Measurements from ENCODE around the gene ZNF638.

ZNF638 gene

DNA sequence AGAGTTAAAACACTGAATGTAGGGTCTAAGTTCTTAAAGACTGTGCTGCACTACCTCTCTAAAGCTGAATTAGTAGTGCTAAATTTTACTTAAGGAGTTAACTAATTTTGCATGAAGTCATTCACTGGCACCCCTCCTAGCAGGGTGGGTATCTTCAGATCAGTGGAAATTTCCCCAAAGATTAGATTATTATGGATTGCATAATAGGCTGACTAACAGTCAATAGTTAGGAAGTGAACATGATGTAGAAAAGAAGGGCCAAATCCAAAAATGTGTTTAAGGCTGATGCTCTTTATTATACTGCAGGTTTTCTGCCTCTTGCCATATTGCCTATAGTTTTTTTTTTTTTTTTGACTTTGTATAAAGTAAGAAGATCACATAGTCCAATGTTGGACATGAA, 5.2 kb downstream of the ZNF638 start:
- DNase-seq (ENCODE audit: low read depth, low spot score): no peak

DNA sequence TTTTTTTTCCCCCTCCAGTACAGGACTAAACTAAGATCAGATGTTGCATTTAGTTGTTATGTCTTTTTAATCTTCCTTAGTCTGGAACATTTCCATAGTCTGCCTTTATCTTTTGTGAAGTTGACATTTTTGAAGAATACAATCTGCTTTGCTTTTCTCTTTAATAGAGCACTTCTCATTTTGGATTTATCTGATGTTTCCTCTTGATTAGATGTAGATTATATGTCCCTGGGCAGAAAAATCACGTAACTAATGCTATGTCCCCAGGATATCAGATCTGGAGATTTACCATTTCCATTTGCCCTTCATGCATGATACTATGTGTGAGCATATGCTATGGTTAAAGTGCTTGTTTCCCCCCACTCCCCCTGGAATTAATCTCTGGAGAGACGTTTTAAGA, 6.2 kb downstream of the ZNF638 start:
- no peak for DNase-seq (ENCODE audit: low read depth, low spot score)

DNA sequence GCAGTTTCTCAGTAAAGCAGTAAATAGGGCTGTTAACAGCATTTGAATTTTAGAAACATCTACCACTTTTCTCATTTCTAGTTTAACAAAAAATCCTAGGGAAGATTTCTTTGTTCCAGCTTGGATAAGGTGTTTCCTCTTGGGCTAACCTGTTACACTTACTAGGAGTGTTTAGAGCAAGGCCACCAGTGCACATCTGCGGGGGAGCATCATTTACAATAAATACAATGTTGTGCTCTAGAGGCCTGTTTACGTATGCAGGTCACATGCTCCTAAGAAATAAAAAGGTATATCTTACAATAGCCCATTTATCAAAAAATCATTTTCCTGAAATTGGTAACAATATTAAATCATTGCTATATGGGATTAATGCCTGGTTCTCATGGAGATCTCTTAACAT, 8.1 kb downstream of the ZNF638 start:
- DNase-seq (ENCODE audit: low read depth, low spot score): no peak

DNA sequence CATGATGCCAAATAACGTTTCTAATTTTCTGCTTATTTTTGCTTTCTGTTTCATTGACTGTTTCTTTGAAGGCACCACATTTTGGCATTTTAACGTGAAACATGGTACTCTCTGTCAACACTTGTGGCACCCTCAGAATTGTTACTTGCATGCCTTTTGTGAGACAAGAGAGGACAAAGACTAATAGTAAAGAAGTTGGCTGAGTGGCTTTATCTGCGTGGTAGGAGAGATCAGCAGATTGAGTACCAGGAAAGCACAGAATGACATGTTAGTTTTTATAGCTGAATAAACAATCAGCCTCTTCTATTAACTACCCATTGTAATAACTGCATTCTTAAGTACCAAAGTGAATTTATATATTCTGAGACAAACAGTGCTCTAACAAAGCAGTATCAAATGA, 8.6 kb downstream of the ZNF638 start:
- DNase-seq (ENCODE audit: low read depth, low spot score): no peak

DNA sequence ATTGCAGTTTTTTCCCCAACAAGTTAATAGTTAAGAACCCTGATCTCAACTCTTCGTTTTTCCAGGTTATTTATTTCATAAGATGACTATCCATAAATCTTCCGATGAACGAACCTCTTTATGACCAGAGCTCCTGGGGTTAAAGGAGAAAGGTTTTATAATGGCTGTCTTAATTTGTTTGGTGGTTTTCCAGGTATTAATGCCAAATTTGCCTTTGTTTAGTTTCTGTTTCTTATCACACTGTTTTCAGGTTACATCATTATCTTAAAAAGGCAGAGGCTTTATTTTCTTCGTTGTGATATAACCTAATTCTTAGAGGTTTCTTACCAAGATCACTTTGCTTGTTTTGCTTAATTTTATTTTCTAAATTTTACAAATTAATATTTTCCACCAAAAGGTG, 10.1 kb downstream of the ZNF638 start:
- no peak for DNase-seq (ENCODE audit: low read depth, low spot score)

DNA sequence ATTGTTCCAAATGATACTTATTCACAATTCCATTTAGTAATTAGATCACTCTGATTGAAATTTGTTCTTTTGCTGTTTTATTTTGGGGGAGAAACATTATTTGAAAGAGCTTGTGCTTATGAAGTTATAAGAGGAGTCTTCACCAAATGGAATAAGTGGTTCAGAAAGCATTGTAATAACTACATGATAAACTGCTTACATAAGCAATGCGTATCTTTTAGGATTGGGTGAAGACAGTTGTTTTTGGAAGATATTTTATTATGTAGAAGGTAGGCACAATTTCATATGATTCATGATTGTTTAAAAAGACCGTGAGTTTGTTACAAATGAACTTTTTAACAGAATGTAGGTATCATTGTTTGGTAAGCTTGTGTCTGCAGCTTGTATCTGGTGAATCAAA, 14.5 kb downstream of the ZNF638 start:
- DNase-seq (ENCODE audit: low read depth, low spot score): no peak

DNA sequence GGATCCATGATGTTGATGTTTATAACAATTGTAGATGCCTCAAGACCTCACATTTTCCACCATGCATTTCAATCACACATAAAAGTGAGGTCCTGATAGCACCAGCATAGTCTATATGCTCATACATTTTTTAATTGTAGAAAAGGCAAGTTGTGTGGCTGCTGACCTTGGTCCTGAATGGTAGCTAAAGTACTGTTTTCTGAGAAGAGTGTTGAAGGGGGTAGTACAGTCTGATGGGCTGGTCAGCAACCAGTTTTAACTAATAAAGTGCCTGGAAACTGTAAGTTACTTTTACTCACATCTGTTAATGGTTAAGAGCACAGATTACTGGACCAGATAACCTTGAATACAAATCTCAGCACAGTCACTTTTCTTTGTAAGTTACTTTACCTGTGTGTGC, 15.9 kb downstream of the ZNF638 start:
- no peak for DNase-seq (ENCODE audit: low read depth, low spot score)

DNA sequence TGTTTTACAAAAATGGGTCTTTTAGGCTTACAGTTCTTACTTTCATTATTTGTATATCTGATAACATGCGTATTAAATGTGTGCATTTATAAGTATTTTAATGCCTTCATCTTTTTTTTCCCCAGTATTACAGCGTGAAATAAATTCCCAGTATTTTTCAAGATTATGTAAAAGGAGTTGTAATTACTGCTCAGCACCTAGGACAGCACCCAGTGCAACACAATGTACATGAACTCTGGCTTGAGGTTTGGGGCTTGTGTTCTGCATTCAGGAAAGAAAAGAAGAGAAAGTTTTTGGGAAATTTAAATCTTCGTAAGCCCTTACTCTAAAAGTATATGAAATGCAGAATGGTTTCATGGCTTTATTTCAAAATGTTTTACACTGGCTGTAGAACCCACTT, 16.7 kb downstream of the ZNF638 start:
- DNase-seq (ENCODE audit: low read depth, low spot score): no peak

DNA sequence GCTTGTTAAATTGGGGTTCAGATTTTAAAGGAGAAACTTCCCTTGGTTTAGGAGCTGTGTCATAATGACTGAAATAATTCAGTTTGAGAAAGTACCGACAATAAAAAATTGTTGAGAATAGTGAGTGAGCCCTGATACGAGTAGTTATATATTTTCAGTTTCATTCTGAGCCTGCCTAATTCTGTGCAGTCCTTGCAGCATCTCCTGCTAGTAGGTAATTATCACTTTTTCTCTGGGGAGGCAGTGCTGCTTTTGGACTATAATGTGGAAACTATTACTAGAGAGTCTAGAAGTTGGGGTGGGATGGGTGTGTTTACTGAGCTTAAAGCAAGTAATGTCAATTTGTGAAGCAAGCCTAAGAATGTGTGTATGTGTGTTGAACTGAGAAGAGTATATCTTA, 21.7 kb downstream of the ZNF638 start:
- no peak for DNase-seq (ENCODE audit: low read depth, low spot score)

DNA sequence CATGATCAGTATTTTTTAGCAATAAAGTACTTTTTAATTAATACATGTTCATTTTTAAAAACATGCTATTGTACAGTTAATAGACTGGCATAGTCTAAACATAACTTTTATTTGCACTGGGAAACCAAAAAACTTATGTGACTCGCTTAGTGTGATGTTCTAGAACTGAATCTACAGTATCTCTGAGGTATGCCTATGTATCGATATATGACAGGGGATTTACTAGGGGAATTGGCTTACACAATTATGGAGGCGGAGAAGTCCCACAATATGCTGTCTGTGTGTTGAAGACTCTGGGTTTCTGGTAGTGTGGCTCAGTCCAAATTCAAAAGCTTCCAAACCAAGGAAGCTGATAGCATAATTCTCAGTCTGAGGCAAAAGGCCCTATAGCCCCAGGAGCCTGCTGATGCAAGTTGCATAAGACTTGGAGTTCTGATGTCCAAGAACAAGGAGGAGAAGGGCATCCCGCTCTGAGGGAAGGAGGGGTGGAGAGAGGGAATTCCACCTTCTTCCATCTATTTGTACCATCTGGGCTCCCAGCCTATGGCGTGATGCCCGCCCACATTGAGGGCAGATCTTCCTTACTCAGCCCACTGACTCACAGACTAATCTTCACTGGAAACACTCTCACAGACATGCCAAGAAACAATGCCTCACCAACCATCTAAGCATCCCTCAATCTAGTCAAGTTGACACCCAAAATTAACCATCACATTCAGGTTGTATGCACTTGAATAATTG, 27.5 kb downstream of the ZNF638 start:
- DNase-seq (ENCODE audit: low read depth, low spot score): no peak

DNA sequence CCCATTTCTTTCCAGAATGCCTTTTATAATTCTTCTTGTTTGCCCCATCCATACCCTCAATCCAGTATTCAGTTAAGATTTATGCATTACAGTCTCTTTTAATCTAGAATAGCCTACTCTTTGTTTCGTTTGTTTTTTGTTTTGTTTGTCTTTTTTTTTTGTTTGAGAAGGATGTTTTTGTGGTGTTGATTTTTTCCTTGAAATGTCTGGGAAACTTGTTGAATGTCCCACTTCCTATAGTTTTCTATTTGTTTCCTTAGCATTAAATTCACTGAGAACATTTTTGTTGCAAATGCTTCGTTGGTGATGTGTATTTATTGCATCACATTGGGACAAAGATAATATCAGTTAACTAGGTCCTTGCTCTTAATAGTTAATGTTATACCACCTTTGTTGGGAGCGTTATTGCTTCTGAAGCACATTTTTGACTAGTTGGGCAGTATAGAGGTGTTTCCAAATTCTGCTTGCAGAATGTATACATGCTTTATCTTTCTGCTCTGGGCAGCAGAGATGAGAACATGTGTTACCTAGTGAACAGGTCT, 28.9 kb downstream of the ZNF638 start:
- no peak for DNase-seq (ENCODE audit: low read depth, low spot score)

DNA sequence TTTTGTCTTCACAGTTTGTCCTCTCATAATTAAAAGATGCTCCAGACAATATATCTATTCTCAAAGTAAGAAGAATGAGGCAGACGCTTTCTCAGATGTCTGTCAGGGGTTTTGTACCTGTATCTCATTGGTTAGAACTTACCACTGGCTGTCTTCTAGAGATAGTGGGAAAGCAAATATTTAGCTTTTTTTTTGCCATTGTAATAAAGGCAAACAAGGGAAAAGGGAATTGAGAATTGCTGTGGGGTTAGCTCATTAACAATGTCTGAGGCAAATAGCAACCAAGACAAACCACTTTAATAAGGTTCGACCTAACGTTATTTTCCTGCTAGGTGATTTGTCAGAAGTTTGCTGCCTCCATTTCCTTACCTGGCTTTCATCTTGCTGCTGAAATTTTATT, 30.0 kb downstream of the ZNF638 start:
- DNase-seq (ENCODE audit: low read depth, low spot score): no peak

DNA sequence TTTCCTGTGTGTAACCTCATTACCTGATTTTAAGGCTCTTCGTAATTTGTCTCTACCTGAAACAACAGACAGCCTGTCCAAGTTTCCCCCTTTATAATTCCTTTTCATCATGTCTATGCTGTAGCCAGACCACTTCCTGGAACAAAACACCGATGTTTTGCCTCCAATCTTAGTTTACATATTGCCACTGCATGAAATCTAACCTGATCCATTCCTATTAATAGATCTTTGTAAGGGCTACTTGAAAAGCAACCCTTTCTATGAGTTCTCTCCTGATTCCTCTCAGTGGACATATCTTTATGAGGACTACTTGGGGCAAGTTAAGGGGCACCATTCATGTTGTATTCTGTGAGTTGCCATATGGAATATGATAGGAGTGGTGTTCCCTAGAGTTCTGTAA, 30.9 kb downstream of the ZNF638 start:
- no peak for DNase-seq (ENCODE audit: low read depth, low spot score)

DNA sequence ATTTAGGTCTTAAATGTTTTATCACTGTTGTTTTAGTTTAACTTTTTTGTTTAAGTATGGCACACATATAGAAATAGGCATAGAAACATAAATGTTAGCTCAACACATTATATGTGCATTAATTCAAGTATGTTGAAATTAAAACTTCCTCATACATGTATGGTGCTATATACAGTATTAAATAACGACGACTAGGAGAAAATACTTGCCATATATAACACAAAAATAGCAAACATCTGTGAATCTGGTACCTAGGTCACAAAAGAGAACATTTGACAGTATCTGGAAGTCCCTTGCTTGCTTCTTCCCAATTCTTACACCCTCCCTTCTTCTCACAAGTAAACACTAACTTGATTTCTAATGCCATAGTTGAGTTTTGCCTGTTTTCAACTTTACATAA, 38.4 kb downstream of the ZNF638 start:
- no peak for DNase-seq (ENCODE audit: low read depth, low spot score)

DNA sequence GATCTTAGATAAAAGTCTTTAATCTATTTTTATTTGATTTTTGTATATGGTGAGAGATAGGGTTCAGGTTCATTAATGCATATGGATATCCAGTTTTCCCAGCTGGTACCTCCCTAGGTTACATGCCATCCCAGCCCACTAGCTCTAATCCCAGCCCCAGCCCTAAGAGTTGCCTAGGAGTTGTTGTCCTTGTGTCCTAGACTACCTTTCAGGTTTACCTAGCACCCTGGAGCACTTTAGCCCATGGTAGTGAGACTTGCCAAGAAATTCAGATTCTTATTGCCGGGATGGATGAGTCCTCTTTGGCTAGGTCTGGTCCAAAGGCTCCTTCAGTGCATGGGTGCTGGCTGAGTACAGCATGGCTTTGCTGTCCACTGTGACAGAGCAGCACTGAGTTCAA, 40.5 kb downstream of the ZNF638 start:
- DNase-seq (ENCODE audit: low read depth, low spot score): no peak

DNA sequence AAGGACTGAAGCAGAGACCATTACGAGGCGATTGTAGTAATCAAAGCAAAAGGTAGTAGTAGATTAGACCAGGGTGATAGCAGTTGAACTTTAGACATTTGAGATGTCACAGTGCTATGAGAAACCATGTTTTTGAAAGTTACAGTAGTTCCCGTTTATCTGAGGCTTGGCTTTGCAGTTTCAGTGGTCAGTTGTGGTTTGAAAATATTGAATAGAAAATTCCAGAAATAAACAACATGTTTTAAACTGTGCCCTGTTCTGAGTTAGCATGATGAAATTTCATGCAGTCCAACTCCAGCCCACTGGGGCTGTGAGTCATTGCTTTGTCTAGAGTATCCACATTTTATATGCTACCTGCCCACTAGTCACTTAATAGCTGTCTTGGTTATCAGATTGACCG, 47.5 kb downstream of the ZNF638 start:
- DNase-seq (ENCODE audit: low read depth, low spot score): no peak

DNA sequence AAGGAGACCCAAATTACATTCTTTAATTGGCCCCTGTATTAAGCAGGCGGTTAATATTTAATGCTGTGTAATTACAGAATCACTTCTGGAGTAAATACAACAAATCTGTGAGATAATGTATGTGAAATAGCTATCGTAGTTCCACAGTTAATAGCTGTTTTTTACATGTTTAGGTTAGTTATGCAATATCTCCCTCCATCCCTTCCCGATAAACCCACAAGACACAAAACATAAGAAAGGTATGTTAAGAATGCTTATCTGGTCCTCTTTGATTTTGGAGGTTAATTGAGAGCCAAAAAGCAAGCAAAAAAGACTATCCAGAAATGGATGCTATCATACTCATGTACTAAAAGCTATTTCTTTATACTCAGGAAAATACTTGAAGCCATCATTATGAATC, 49.1 kb downstream of the ZNF638 start:
- no peak for DNase-seq (ENCODE audit: low read depth, low spot score)

DNA sequence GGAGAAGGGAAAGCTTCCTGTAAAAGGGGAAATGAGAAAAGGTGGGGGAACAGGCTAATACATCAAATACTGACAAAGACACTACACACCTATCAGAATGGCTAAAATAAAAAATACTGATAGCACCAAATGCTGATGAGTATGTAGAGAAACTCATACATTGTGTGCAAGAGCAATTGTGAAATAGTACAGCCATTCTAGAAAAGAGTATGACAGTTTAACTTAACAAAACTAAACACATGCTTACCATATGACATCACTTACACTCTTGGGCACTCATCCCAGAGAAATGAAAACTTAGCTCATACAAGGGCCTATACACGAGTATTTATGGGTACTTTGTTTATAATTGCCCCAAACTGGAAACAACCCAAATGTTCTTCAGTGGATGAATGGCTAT, 53.4 kb downstream of the ZNF638 start:
- DNase-seq (ENCODE audit: low read depth, low spot score): no peak

DNA sequence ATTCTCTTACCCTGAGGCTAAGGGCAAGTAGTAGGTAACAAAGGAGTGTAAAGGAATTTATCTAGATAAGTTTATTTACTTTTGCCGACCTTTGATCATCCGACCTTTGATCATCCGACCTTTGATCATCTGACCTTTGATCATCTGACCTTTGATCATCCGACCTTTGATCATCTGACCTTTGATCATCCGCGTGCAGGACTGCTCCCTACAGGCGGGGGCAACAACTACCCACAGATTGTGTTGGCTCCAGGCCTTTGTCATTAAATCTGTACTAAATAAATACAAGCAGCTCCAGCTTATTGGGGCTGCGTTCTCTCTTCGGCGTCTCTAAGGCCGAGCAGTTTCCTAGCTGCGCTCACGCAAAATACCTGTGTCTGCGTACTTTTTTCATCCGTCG, 56.6 kb downstream of the ZNF638 start:
- no peak for DNase-seq (ENCODE audit: low read depth, low spot score)

DNA sequence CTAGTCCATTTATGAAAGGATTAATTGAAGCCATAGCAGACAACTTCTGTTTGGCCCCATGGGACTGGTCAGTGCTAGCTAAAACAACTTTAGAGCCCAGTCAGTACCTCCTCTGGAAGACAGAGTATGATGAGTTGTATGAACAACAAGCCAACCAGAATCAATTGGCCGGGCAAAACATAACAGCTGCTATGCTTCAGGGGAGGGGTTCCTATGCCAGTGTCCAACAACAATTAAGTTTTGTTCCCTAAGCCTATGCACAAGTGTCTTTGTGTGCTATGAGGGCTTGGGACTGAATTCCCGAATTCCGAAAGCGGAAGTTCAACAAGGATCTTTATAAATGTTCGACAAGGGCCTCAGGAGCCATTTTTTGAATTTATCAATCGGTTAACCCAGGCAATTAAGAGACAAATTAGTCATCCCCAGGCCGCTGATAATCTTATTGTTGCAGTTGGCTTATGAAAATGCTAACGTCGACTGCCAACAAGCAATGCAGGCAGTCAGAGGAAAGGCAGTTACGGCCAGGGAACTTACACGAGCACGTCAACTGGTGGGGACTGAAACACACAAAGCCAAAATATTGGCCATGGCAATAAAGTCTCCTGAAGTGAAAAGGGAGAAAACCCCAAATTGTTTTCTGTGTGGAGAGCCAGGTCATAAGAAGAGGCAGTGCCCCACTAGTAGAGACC, 57.9 kb downstream of the ZNF638 start:
- no peak for DNase-seq (ENCODE audit: low read depth, low spot score)

DNA sequence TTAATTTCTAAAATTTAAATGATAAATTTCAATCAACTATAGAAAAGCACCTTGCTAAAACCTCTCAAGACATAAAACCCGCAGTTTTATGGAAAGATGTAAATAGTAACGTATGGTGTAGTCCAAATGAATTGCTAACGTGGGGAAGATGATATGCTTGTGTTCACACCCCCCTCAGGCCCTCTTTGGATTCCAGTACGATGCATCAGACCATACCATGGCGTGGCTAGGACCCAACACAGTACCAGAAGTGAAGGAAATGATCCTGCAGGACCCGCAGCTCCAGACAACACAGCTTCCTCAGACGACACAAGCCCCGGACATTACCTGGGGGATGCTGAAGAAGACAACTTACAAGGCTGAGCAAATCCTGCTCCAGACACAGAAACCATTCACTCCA, 61.6 kb downstream of the ZNF638 start:
- no peak for DNase-seq (ENCODE audit: low read depth, low spot score)

DNA sequence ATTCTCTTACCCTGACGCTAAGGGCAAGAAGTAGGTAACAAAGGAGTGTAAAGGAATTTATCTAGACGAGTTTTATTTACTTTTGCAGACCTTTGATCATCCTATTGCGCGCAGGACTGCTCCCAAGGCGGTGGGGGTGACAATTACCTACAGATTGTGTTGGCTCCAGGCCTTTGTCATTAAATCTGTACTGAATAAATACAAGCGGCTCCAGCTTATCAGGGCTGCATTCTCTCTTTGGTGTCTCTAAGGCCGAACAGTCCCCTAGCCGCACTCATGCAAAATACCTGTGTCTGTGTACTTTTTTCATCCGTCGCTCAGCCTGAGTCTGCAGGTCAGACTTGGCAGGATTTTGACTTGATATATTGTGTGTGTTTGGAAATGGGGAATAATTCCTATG, 63.9 kb downstream of the ZNF638 start:
- no peak for DNase-seq (ENCODE audit: low read depth, low spot score)

DNA sequence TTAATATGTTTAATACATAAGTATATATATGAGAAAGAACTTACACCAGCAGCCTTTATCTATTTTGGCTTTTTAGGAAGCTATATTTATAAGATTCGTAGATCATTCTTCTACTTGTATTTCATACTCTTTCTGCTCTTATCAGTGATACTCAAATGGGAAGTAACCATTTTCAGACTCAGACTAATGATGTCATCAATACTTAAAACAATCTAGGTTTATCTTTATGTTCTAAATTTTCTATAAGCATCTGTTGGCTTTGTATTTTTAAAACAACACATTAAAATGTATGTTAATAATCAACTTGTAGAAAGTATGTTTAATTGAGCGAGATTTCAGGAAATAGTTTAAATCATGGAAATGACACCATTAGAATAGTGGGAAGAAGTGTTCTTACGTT, 70.8 kb downstream of the ZNF638 start:
- no peak for DNase-seq (ENCODE audit: low read depth, low spot score)
